Loucy (cell line): ENCODE data around the gene RNASE2.

Source experiments
- EZH2phosphoT487 ChIP-seq: fragments of 200-600 bp; IDR thresholded peaks from 2 replicates; pipeline ENCODE4 v1.6.1; 2018; ENCODE audit warnings: antibody characterized with exemption, mild to moderate bottlenecking, moderate library complexity, borderline replicate concordance
- TF ChIP-seq, protein P1 (sequence below): fragments of 200-600 bp; sonication (generic); conservative IDR thresholded peaks from 2 replicates; pipeline ENCODE4 v1.5.1; 2014; ENCODE audit warnings: mild to moderate bottlenecking, antibody characterized with exemption, low read length

DNA sequence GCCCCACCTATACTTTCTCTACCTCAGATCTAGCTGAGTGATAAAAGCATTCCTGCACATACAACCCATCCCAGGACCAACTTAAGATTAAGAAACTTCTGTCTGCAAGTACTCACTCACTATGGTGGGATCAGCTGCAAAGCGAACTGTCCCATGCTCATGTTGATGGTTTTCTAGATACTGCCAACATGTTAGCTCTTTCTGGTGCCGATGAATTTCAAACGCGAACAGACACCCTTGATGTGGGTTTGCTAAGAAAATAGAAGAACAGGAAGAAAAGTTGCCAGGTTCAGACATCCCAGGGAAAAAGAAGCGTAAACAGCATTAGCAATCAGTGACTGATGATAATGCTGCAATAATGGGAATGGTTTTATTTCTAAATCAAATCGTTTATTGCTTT lies 42.3 kb downstream of the RNASE2 start:
- TF ChIP-seq, protein P1, sequence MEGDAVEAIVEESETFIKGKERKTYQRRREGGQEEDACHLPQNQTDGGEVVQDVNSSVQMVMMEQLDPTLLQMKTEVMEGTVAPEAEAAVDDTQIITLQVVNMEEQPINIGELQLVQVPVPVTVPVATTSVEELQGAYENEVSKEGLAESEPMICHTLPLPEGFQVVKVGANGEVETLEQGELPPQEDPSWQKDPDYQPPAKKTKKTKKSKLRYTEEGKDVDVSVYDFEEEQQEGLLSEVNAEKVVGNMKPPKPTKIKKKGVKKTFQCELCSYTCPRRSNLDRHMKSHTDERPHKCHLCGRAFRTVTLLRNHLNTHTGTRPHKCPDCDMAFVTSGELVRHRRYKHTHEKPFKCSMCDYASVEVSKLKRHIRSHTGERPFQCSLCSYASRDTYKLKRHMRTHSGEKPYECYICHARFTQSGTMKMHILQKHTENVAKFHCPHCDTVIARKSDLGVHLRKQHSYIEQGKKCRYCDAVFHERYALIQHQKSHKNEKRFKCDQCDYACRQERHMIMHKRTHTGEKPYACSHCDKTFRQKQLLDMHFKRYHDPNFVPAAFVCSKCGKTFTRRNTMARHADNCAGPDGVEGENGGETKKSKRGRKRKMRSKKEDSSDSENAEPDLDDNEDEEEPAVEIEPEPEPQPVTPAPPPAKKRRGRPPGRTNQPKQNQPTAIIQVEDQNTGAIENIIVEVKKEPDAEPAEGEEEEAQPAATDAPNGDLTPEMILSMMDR = no peak
- no peak for TF ChIP-seq EZH2phosphoT487
